ENCODE data around the gene GNB5.

Gene GNB5

GRCh38 chr15:52164631-52165265 is 26.4 kb downstream of the GNB5 start:
- no peak for DNase-seq

DNA sequence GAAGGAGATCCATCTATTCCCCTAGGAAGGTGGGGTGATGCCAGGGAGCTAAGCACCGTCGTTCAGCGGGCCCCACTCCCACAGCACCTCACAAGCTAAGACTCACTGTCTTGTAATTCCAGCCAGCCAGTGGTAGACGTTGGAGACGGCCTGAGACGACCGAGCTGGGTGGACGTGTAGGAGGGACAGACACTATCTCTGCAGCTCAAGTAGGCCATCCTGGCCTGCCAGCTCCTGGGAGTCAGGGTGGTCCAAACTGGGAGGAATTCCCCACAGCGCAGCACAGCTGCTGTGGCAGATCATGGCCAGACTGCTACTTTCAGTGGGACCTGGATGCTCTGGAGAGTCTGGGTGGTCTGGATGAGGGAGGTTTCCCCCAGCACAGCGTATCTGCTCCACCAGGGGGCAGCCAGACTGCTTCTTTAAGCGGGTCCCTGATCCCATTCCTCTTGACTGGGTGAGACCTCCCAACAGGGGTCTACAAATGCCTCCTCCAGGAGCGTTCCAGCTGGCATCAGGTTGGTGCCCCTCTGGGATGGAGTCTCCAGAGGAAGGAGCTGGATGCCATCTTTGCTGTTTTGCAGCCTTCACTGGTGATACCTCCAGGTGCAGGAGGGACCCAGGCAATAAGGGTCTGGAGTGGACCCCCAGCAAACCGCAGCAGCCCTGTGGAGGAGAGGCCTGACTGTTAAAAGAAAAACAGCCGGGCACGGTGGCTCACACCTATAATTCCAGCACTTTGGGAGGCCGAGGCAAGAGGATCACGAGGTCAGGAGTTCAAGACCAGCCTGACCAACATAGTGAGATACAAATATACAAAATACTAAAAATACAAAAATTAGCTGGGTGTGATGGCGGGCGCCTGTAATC is 27.6 kb downstream of the GNB5 start:
- DNase-seq = no peak

DNA sequence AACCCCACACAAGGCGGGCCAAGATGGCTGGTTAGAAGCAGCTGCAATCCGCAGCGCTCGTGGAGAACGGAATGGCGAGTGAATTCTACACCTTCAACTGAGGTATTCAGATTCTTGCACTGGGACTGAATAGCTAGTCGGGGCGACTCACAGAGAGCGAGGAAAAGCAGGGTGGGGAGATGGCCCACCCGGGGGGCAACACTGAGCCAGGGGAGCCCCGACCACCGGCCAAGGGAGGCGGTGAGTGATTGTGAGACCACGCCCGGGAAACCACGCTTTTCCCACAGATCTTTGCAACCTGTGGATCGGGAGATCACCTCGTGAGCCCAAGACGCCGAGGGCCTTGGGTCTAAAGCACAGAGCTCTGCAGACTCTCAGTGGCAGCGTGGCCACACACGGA is 28.3 kb downstream of the GNB5 start:
- no peak for DNase-seq

DNA sequence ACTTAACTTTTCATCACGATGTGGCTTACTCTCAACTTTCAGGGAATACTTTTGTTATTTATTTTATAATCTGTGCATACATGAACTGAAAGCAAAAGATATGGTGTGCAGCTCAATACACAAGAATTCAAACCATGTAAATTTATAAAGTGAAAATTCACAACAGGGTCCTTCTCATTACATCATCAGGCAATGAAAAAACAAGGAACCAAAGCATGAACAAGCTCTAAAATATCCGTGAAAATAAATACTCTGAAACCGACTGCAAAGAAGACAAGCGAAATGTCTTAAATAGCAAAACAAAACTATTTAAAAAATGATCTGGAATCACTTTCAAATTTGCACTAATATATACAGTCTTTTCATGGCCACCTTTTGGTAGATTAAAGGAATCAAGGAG is 28.9 kb downstream of the GNB5 start:
- no peak for DNase-seq

- DNase-seq = no peak
Observed at GRCh38 chr15:52161406-52161966, 29.7 kb downstream of the GNB5 start.

DNA sequence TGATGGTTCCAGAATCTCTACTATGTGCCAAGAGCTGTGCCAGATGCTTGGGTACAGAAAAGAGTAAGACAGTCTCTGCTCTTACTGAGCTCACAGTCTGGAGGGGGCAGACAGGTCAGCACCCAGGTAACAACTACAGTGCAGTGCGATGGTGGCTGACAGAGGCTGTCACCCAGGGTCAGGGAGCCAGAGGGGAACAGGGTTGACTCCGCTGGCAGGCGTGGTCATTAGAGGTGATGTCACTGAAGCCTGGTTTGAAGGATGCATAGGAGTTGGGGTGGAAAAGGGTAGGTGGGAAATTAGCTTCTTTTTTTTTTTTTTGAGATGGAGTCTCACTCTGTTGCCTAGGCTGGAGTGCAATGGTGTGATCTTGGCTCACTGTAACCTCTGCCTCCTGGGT is 31.5 kb downstream of the GNB5 start:
- DNase-seq = no peak

GRCh38 chr15:52158084-52158765 is 33.0 kb downstream of the GNB5 start:
- DNase-seq = no peak

DNA sequence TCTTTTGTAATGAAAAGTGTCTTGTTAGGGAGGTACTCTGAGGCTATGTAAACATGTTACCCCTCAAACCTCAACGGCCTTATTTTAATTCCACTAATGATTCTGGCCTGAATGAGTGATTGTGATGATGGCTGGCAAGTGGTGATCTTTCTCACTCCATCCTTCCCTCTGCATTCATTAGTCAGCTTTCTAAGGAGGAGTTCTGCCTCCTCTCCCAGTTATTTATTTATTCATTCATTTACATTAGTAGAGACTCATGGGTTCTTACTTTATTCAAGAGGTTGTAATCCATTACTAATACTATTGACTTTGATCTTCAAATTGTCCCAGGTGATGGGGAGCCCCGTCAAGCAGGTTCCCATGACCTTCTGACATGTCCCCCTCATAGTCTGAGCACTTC is 35.3 kb downstream of the GNB5 start:
- no peak for DNase-seq

DNA sequence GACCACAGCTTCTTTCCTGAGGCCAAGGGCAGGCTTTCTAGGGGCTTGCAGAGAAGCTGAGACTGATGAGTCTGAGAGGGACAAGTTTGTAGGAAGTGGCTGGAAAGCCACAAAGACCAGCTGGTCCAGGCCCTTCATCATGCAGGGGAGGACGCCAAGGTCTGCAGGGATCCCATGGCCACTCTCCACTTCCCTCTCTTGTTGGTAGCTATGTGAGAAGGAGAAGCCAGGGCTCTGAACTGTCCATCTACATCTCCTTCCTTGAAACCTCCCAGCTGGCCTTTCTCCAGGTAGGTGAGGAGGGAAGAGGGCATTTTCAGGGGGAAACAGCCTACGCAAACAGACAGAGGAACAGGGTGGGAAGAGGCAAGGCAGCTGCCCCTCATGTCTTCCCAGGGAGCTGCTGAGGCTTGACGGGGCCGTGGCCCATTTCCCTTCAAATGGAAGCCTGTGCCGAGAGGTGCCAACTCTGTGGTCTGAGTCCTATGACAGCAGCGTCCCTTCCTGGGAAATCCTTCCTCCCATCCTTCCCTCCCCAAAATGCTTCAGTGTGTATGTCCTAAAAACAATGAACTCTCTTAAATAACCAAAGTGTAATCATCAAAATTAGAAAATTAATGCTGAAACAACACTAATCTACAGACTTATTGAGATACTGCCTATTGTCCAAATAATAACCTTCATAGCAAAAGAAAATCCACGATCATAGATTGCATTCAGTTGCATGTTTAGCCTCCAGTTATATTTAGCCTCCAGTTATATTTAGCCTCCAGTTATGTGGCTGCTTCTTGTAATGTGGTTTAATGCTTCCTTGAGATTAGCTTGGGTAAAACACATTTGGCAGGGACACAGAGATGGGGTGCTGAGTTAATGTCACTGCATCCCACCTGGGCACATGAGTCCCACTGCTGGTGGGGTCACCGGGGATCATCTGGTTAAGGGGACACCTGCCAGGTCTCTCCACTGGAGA is 36.0 kb downstream of the GNB5 start:
- DNase-seq = no peak

DNA sequence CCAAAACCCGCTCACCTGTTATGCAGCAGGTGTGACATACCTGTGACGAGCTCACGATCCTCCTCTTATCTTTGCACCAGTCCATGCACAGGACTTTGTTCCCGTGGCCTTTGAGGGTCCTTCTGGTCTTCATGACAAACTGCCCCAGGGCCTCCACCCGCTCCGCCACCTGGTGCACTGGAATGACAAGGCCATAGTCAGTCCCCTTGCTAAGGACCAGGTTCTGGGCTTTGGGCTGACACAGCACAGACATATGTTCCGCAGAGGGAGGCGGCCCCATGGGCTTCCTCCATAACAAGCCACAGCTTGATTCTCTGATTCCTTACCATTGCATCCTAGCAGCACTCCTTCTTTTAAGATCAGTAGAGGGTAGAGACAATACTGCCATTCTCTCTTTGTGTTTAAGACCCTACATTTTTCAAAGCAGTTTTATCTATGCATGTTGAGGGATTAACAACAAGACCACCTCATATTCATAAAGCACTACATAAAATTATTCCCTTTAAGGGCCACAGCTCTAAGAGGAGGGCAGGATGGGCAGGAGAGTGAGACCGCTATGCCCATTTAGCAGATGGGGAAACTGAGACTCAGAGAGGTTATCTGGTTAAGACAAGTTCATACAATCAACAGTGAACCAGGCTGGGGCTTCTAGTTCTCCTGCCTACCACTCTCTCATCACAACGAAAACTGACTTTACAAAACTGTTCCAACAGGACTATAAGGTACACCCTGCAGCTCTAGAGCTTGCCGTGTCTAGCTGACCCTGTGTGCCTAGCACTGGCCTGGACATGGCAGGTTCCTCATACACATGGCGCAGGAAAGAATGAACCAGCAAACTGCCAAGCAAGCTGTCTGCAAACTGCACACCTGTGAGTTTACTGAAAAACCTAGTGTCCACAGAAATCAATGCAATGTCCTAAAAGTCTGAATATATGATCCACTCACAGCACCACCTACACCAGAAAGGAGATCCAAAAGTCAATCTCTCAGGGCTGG is 37.0 kb downstream of the GNB5 start:
- DNase-seq = no peak

GRCh38 chr15:52151353-52151752 is 39.8 kb downstream of the GNB5 start:
- DNase-seq = peak; percentile 41

DNA sequence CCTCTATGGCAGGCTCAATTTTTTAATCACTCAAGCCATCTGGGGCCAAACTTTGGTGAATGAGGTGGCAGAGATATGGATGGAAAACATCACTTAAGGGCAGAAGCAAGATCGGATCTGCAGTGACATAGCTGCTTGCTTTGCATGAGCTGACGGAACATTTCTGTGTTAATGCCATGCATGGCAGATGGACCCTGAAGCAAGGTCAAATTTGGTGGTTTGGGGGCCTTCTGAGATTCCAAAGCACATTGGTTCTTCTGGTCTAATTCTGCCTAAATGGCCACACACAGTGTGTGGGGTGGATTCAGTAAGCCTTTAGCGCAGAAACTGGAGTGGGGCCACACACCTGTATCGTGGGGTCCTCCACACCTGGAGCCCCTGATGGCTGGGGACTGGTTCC is 40.3 kb downstream of the GNB5 start:
- no peak for DNase-seq

- DNase-seq = no peak
Observed at GRCh38 chr15:52150043-52150825, 41.0 kb downstream of the GNB5 start.

DNA sequence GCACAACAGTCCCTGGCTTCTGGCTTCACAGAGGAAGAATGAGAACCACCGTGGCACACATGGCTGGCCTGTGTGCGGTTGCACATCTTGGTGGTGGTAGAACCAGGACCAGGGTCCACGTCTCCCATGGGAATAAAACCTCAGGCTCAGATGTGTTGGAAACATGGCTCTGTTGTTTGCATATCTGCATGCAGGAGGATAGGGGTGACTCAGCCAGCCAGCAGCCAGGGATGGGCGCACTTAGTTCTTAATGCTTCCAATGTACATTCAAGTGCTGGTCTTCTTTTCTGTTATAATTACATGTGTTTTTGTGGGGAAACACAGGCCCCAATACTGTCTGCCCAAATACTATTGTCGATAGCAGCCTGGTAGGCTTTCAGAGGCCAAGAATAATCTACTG is 42.8 kb downstream of the GNB5 start:
- peak; percentile 27 for DNase-seq

- no peak for DNase-seq
Observed at GRCh38 chr15:52146776-52147175, 44.4 kb downstream of the GNB5 start.

- DNase-seq = no peak
Observed at GRCh38 chr15:52146261-52146660, 44.9 kb downstream of the GNB5 start.

DNA sequence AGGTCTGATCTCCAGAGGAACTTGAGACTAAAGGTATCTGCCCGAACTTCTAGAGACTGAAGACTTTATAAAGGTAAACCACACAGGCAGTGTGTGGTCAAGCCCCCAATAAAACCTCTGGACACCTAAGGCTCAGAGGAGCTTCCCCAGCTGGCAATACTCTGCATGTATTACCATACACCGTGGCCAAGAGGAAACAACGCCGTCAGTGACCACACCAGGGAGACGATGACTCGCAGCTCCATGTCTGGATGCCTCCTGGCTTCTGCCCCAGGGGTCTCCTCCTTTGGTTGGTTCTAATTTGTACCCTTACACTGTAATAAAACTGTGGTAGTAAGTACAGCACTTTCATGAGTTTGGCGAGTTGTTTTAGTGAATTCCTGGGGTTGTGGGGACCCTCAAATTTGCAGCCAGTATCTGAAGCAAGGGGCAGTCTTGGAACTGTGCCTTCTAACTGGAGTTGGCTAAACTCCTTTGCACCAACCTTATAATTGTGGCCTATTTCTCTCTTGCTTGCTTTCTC is 46.5 kb downstream of the GNB5 start:
- DNase-seq = peak; percentile 63

DNA sequence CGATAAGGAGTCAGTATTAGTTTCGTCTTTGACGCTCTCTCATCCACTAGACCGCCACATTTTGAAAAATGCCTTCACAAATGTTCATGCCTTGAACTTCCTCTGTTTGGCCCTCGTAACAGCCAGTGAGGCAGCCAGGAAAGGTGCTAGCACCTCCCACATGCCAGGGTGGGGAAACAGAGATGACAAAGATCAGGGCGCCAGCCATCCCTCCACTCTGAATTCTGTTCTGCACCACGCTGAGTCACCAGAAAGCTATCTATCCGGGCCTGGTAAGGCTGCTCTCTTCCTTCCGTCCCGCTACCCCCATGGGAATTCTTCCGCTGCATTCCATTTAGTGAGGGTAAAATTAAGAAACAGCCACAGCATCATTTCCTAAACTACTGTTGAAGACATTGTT is 47.3 kb downstream of the GNB5 start:
- DNase-seq = peak; percentile 100

DNA sequence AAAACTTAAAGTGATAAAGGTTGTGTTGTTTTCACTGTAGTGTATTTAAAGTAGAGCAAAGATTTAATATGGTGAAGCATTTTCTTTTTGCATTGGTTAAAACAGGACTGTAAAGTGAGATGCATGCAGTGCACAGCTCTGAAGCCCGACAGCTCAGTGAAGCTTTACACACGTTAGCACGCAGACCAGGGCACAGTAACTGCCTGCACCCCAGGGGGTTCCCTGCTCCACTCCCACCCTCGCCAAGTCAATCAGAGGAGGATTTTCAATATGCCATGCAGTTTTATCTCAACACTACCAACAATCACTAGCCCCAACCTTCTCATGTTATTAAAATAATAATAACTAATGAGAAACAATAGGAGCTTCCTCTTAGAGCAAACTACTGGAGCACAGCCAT is 50.5 kb downstream of the GNB5 start:
- no peak for DNase-seq
